ENCODE measurements around the gene VPS4B. TPM values are rescaled to one million over a fixed set of nuclear protein-coding genes. Genes with fewer than 3 reads are reported as not detected.

VPS4B gene
- total RNA-seq, 1 donor from 2014 or later: 43.1 TPM

- TF ChIP-seq, protein P1, sequence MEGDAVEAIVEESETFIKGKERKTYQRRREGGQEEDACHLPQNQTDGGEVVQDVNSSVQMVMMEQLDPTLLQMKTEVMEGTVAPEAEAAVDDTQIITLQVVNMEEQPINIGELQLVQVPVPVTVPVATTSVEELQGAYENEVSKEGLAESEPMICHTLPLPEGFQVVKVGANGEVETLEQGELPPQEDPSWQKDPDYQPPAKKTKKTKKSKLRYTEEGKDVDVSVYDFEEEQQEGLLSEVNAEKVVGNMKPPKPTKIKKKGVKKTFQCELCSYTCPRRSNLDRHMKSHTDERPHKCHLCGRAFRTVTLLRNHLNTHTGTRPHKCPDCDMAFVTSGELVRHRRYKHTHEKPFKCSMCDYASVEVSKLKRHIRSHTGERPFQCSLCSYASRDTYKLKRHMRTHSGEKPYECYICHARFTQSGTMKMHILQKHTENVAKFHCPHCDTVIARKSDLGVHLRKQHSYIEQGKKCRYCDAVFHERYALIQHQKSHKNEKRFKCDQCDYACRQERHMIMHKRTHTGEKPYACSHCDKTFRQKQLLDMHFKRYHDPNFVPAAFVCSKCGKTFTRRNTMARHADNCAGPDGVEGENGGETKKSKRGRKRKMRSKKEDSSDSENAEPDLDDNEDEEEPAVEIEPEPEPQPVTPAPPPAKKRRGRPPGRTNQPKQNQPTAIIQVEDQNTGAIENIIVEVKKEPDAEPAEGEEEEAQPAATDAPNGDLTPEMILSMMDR (IDR thresholded peaks at IDR 0.05; ENCODE audit: unreplicated experiment): no peak
- Mint-ChIP-seq H3K4me3 (ENCODE audit: unreplicated experiment) (no peak overlapping the region), H3K9me3 (ENCODE audit: unreplicated experiment) (no peaks in the 10 kb centered on the region), H3K27me3 (ENCODE audit: unreplicated experiment) (no peaks in the 10 kb centered on the region), H3K36me3 (ENCODE audit: low read depth, unreplicated experiment) (peaks cover 8% of the 10 kb centered on the region), H3K27ac (ENCODE audit: unreplicated experiment) (no peak overlapping the region), H3K4me1 (ENCODE audit: unreplicated experiment) (no peaks in the 10 kb centered on the region)
- DNase-seq (ENCODE audit: low spot score): no peak
These were observed 43.2 kb downstream of the VPS4B start for GRCh38 chr18:63378919-63379638.

- Mint-ChIP-seq H3K27ac (ENCODE audit: unreplicated experiment) (no peak overlapping the region), H3K9me3 (ENCODE audit: unreplicated experiment) (no peaks in the 10 kb centered on the region), H3K4me3 (ENCODE audit: unreplicated experiment) (no peak overlapping the region), H3K4me1 (ENCODE audit: unreplicated experiment) (no peaks in the 10 kb centered on the region), H3K27me3 (ENCODE audit: unreplicated experiment) (no peaks in the 10 kb centered on the region), H3K36me3 (ENCODE audit: low read depth, unreplicated experiment) (peaks cover 4% of the 10 kb centered on the region)
- TF ChIP-seq, protein P1 (IDR thresholded peaks at IDR 0.05; ENCODE audit: unreplicated experiment): no peak
- DNase-seq (ENCODE audit: low spot score): no peak
These were observed 44.8 kb downstream of the VPS4B start for GRCh38 chr18:63377275-63377980.

- no peak for DNase-seq (ENCODE audit: low spot score)
- no peak overlapping the region for H3K4me3 Mint-ChIP-seq (ENCODE audit: unreplicated experiment)
- no peaks in the 10 kb centered on the region for H3K27me3 Mint-ChIP-seq (ENCODE audit: unreplicated experiment)
- TF ChIP-seq, protein P1 (IDR thresholded peaks at IDR 0.05; ENCODE audit: unreplicated experiment): no peak
- no peaks in the 10 kb centered on the region for H3K4me1 Mint-ChIP-seq (ENCODE audit: unreplicated experiment)
- H3K36me3 Mint-ChIP-seq (ENCODE audit: low read depth, unreplicated experiment): peaks cover 4% of the 10 kb centered on the region
- H3K27ac Mint-ChIP-seq (ENCODE audit: unreplicated experiment): no peak overlapping the region
- no peaks in the 10 kb centered on the region for H3K9me3 Mint-ChIP-seq (ENCODE audit: unreplicated experiment)
These were observed 45.7 kb downstream of the VPS4B start for GRCh38 chr18:63376538-63376937.

DNA sequence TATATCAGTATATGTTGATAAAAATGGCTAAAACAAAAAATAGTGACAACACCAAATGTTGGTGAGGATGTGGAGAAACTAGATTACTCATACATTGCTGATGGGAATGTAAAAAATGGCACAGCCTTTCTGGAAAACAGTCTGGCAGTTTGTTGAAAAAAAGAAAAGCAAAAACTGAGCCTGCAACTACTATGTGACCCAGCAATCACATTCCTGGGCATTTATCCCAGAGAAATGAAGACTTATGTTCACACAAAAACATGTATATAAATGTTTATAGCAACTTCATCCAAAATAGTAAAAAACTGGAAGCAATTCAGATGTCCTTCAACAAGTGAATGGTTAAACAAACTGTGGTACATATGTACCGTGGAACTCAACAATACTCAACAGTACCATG lies 47.7 kb downstream of the VPS4B start:
- no peak overlapping the region for H3K4me3 Mint-ChIP-seq (ENCODE audit: unreplicated experiment)
- H3K36me3 Mint-ChIP-seq (ENCODE audit: low read depth, unreplicated experiment): peaks cover 4% of the 10 kb centered on the region
- H3K9me3 Mint-ChIP-seq (ENCODE audit: unreplicated experiment): no peaks in the 10 kb centered on the region
- TF ChIP-seq, protein P1 (IDR thresholded peaks at IDR 0.05; ENCODE audit: unreplicated experiment): no peak
- H3K4me1 Mint-ChIP-seq (ENCODE audit: unreplicated experiment): no peaks in the 10 kb centered on the region
- DNase-seq (ENCODE audit: low spot score): no peak
- H3K27ac Mint-ChIP-seq (ENCODE audit: unreplicated experiment): no peak overlapping the region
- no peaks in the 10 kb centered on the region for H3K27me3 Mint-ChIP-seq (ENCODE audit: unreplicated experiment)

- Mint-ChIP-seq H3K27me3 (ENCODE audit: unreplicated experiment) (no peaks in the 10 kb centered on the region), H3K36me3 (ENCODE audit: low read depth, unreplicated experiment) (peaks cover 11% of the 10 kb centered on the region), H3K4me1 (ENCODE audit: unreplicated experiment) (peaks cover 3% of the 10 kb centered on the region), H3K27ac (ENCODE audit: unreplicated experiment) (no peak overlapping the region), H3K4me3 (ENCODE audit: unreplicated experiment) (no peak overlapping the region), H3K9me3 (ENCODE audit: unreplicated experiment) (no peaks in the 10 kb centered on the region)
- TF ChIP-seq, protein P1 (IDR thresholded peaks at IDR 0.05; ENCODE audit: unreplicated experiment): no peak
- DNase-seq (ENCODE audit: low spot score): no peak
These were observed 49.1 kb downstream of the VPS4B start for GRCh38 chr18:63373161-63373560.

Data from endothelial cell (in vitro differentiated cells).